ENCODE results near the gene RPH3AL.

GRCh38 chr17:205148-205669, 147.4 kb downstream of the RPH3AL start:
- TF ChIP-seq POLR2AphosphoS5 (IDR thresholded peaks at IDR 0.05) = no peak
- TF ChIP-seq EP300 (IDR thresholded peaks at IDR 0.05) = no peak
- no peak for TF ChIP-seq CTCF (IDR thresholded peaks at IDR 0.05)
- TF ChIP-seq POLR2A (IDR thresholded peaks at IDR 0.05) = no peak
